Natural killer cell treated with Interleukin-12 subunit alpha and Interleukin-12 subunit beta and Interleukin-15 and Interleukin-18, amount 100 ng/mL, for 72 hours (primary cell): Measurements from ENCODE around the gene IL1R1. TPM values are rescaled to one million over a fixed set of nuclear protein-coding genes. Genes with fewer than 3 reads are reported as not detected.

ENCODE experiments used
- ATAC-seq, 2 donors: fragments of 150-1000 bp; cut with Tn5 transposase in 1 of 2; sonication (Bioruptor Pico), chemical (Tn5 transposase) in 1 of 2; 2 replicates each; pipeline ENCODE4 v1.10.0; 2021
- DNase-seq: peaks from one replicate; pipeline ENCODE4 v3.0.0; 2022; ENCODE audit warnings: low spot score
- H3K27ac Mint-ChIP-seq, 2 donors: 1 replicate in 1 of 2; 2 replicates in 1 of 2; pipeline ENCODE4 v1.8.0; 2022; ENCODE audit warnings: mixed read lengths in 2 of 2, mild to moderate bottlenecking in 1 of 2, moderate library complexity in 1 of 2
- H3K27me3 Mint-ChIP-seq, 2 donors: 1 replicate in 1 of 2; 2 replicates in 1 of 2; pipeline ENCODE4 v1.8.0; 2022; ENCODE audit warnings: mixed read lengths in 2 of 2
- H3K36me3 Mint-ChIP-seq: one replicate; pipeline ENCODE4 v1.8.0; 2022; ENCODE audit warnings: mixed read lengths
- H3K4me1 Mint-ChIP-seq, 2 donors: 1 replicate in 1 of 2; 2 replicates in 1 of 2; pipeline ENCODE4 v1.8.0; 2022; ENCODE audit warnings: low read depth in 2 of 2, mixed read lengths in 2 of 2, mild to moderate bottlenecking in 1 of 2
- H3K4me3 Mint-ChIP-seq: one replicate; pipeline ENCODE4 v1.8.0; 2022; ENCODE audit warnings: mixed read lengths
- H3K9me3 Mint-ChIP-seq: 2 replicates; pipeline ENCODE4 v1.8.0; 2022; ENCODE audit warnings: mixed read lengths
- total RNA-seq, 2 donors: library from RNA; stranded (reverse); gene quantifications; one replicate each; pipeline ENCODE4 v1.2.3, GENCODE V29; 2022

Gene IL1R1
- total RNA-seq, 2 donors from 2014 or later = 0.19 to 0.86 TPM

DNA sequence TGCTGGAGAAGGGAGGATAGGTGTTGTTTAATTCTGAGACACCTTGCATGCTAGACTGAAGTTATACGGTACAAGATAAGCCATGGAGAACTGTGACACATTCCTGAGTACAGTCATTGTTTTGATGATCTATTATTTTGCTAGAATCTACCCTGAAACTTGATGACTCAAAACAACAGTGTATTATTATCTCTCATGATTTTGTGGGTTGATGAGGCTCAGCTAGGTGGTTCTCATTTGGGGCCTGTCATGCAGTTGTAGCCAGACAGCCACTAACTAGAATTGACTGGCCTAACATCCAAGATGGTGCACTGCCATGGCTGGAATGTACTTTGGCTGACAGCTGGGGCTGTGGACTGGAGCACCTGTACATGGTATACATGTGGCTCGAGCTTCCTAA is 5.4 kb upstream of the IL1R1 start:
- ATAC-seq (peak; percentile 46 to 85), DNase-seq (no peak)
- no peaks in the 10 kb centered on the region for H3K9me3 Mint-ChIP-seq
- H3K4me1 Mint-ChIP-seq = peaks cover 22 to 39% of the 10 kb centered on the region in 2 donors
- peaks cover 11% of the 10 kb centered on the region for H3K36me3 Mint-ChIP-seq
- H3K27me3 Mint-ChIP-seq = peaks cover 38 to 55% of the 10 kb centered on the region in 2 donors
- H3K4me3 Mint-ChIP-seq = peak overlapping the region; percentile 26
- peak overlapping the region in 1 of 2 donors; percentile 33 for H3K27ac Mint-ChIP-seq

DNA sequence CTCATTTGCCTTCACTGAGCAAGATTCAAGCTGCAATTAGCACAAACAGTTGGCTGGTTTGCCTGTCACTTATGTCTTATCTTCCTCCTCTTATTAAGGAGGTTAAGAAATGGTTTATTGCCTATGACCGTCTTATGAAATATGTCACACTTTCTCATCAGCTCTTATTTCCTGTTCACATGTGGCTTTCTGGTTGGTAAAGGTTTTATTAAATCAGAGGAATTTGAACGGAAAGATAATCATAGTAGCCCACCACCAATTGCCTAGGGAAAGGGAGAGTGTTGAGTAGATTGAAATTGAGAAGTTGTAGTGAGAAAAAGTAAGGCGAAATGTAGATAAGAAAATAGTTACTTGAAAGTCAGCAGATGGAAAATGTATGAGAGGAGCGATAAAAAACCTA is 4.2 kb upstream of the IL1R1 start:
- peaks cover 27 to 44% of the 10 kb centered on the region in 2 donors for H3K4me1 Mint-ChIP-seq
- DNase-seq (no peak), ATAC-seq (peak; percentile 58 to 75)
- H3K27me3 Mint-ChIP-seq = peaks cover 40 to 56% of the 10 kb centered on the region in 2 donors
- peaks cover 11% of the 10 kb centered on the region for H3K36me3 Mint-ChIP-seq
- H3K27ac Mint-ChIP-seq = peak overlapping the region; percentile 0 to 1
- peak overlapping the region; percentile 25 for H3K4me3 Mint-ChIP-seq
- H3K9me3 Mint-ChIP-seq = no peaks in the 10 kb centered on the region

DNA sequence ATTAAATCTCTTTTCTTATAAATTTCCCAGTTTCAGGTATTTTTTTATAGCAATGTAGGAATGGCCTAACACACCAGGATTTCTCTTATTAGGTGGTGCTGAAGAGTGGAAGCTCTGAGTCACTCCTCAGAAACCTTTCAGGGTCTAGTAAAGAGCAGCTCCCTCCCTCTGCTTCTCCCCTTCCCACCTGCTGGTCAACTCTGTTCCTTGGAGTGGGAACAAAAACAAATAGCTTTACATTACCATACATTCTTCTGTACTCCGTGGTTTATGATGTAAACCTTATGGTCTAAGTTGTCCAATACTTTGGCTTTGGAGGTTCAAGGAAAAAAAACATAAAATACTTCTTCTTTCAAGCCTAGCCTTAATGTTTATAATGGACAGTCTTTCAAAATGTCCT is 2.7 kb upstream of the IL1R1 start:
- H3K4me3 Mint-ChIP-seq = no peak overlapping the region
- H3K4me1 Mint-ChIP-seq = peaks cover 27 to 44% of the 10 kb centered on the region in 2 donors
- DNase-seq (no peak), ATAC-seq (no peak)
- H3K27ac Mint-ChIP-seq = no peak overlapping the region
- H3K9me3 Mint-ChIP-seq = peaks cover 2% of the 10 kb centered on the region
- peaks cover 36 to 67% of the 10 kb centered on the region in 2 donors for H3K27me3 Mint-ChIP-seq
- H3K36me3 Mint-ChIP-seq = peaks cover 14% of the 10 kb centered on the region

DNA sequence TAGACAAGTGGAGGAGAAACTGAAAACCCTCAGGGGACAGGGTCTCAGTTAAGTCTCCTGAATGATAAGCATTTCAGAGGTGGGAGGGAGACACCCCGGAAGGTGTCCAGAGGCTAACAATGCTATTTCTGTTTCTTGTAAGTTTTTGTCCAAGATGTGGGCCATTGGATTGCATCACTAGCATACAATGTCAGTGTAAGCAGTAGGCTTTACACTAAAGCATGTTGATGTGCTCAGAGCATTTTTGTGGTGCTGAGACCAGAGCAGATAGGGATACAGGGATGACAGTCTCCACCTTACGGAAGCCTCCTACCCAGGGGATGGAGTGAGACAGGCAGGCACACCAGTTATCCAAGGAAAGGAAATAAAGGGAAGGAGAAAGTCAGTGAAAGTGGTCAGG is 2.2 kb upstream of the IL1R1 start:
- ATAC-seq (no peak), DNase-seq (no peak)
- H3K9me3 Mint-ChIP-seq = peaks cover 5% of the 10 kb centered on the region
- peaks cover 19% of the 10 kb centered on the region for H3K36me3 Mint-ChIP-seq
- H3K27me3 Mint-ChIP-seq = peaks cover 39 to 72% of the 10 kb centered on the region in 2 donors
- no peak overlapping the region for H3K27ac Mint-ChIP-seq
- H3K4me3 Mint-ChIP-seq = peak overlapping the region; percentile 28
- peaks cover 27 to 44% of the 10 kb centered on the region in 2 donors for H3K4me1 Mint-ChIP-seq

DNA sequence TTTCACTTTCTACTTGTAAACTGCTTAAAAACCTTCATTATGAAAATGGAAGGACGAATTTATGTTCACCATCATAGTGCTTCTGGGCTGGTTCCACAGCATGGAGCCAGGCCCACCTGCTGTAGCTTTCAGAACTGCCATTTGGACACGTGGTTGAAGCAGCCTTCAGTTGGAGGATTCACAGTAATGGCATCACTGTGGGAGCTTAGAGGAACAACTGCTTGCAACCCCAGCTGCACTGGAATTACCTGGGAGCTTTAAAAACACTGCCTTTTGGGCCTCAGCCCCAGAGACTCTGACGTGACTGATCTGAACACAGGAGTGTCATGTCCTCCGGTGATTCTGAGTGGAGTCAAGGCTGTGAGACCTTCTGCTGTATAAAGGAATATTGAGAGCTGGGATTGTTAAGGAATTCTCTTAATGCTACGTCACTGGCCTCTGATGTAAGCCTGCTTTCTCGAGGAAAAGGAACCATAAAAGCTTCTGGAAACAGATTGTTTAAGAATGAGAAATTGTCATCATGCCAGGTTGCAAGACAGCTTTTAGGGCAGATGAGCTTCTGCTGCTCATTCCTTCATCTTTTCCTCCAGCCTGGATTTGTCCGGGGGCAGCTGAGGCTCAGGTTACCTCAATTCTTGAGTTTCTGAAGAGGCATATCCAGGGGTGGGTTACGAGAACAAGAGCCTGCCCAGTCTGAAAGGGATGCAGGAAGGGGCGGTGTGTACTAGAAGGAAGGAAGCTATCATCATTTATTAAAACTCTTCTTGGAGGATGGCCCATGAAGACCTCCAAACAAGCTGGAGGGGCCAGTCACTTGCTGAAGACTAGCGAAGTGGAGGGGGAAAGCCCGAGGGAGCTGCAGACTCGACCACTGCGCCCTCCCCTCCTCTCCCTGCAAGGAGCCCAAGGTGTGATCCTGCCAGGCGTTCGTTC is 1.3 kb upstream of the IL1R1 start:
- peaks cover 25% of the 10 kb centered on the region for H3K36me3 Mint-ChIP-seq
- H3K4me1 Mint-ChIP-seq = peaks cover 27 to 44% of the 10 kb centered on the region in 2 donors
- H3K4me3 Mint-ChIP-seq = peak overlapping the region; percentile 49
- peaks cover 11% of the 10 kb centered on the region for H3K9me3 Mint-ChIP-seq
- no peak overlapping the region for H3K27ac Mint-ChIP-seq
- ATAC-seq (no peak), DNase-seq (no peak)
- peaks cover 42 to 76% of the 10 kb centered on the region in 2 donors for H3K27me3 Mint-ChIP-seq

DNA sequence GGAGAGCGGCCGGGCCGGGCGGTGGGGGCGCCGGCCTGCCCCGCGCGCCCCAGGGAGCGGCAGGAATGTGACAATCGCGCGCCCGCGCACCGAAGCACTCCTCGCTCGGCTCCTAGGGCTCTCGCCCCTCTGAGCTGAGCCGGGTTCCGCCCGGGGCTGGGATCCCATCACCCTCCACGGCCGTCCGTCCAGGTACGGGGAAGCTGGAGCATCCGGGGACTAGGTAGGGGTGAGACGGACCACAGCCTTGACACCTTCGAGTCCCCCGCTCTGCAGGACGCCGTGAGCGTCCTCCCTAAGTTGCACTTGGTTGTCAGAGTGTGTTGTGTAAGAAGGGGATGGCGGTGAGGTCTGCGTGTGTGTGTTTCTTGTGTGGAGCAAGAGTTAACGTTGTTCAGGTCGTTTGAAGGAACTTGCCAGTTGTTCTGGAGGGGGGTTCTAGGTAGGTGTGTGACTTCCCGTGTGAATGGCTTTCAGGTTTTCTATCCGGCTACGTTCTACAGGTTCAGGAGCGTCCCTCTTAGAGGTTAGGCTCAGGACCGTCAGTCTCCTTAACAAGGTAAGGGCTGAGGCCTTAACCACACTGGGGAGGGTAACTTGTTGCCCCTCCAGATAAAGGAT is 393 bp downstream of the IL1R1 start:
- Mint-ChIP-seq H3K27ac (no peak overlapping the region), H3K36me3 (peaks cover 31% of the 10 kb centered on the region), H3K27me3 (peaks cover 41 to 74% of the 10 kb centered on the region in 2 donors), H3K4me3 (peak overlapping the region; percentile 57), H3K4me1 (peaks cover 20 to 34% of the 10 kb centered on the region in 2 donors), H3K9me3 (peaks cover 23% of the 10 kb centered on the region)
- ATAC-seq = peak; percentile 37 to 56
- no peak for DNase-seq

DNA sequence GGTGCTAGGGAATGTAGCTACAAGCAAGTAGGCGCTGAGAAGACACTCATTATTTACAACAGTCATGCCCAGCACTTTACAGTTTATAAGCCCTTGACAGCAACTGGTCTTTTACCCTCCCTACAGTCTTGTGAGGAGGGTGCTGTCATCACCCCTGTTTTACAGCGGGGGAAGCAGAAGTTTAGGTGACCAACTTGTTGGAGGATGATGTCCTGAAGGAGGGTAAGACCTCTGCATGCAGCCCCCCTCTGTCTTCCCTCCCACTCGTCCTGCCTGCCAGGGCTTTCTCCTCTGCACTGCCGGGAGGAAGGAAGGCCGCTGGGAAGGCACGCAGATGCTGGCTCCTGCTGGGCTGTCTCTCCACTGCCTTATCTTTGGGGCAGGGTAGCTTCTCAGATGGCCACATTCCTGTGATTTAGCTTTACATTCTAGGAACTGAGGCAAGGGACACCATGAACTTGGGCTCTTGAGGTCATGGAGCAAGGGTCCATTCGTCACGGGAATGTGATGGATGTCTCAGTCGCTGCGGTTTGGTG is 972 bp downstream of the IL1R1 start:
- no peak for ATAC-seq

DNA sequence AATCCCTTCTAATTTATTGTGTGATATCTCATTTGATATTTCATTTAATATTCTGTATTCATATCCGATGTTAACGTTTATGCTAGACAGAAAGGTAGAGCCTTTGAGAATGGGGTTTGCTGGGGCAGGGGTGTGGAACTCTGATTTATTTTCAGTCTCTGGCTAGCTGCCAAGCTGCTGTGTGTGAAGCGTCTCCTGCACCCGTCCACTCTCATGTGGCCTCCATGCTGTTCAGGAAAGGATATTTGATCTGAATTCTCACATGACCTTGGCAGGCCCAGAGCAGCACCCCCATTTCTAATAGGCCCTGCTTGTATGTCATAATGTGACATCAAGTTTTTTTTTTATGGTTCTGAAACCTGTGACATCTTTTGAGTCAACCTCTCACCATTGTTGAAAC is 1.6 kb downstream of the IL1R1 start:
- Mint-ChIP-seq H3K27ac (no peak overlapping the region), H3K4me3 (no peak overlapping the region), H3K27me3 (peaks cover 50 to 64% of the 10 kb centered on the region in 2 donors), H3K9me3 (peaks cover 29% of the 10 kb centered on the region), H3K36me3 (peaks cover 38% of the 10 kb centered on the region), H3K4me1 (peaks cover 15 to 24% of the 10 kb centered on the region in 2 donors)
- no peak for DNase-seq
- ATAC-seq = no peak

More for the DNA sequence above, 972 bp downstream of the IL1R1 start:
- Mint-ChIP-seq H3K4me3 (peak overlapping the region; percentile 57), H3K9me3 (peaks cover 24% of the 10 kb centered on the region), H3K27ac (no peak overlapping the region), H3K4me1 (peaks cover 18 to 30% of the 10 kb centered on the region in 2 donors), H3K27me3 (peaks cover 45 to 69% of the 10 kb centered on the region in 2 donors), H3K36me3 (peaks cover 32% of the 10 kb centered on the region)
- no peak for DNase-seq

DNA sequence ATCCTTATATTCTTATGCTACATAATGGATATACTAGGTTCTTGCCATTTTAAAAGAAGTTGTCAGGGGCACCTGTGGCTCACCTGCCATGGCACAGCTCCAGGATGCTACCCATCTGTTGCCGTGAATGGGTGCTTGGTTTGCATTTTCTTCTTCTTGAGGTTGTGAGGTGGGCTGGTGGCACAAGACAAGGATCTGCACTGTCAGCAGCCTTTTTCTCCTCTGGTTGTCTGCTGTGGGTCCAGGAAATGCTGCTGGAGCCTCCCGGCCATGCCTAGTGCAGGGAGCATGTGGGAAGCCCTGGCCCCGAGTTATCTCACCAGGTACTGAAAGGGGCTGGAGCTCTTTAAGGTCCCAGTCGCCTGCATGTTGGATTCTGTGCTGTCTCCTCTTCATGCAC is 2.6 kb downstream of the IL1R1 start:
- no peak for ATAC-seq
- peaks cover 15% of the 10 kb centered on the region in 2 donors for H3K4me1 Mint-ChIP-seq

DNA sequence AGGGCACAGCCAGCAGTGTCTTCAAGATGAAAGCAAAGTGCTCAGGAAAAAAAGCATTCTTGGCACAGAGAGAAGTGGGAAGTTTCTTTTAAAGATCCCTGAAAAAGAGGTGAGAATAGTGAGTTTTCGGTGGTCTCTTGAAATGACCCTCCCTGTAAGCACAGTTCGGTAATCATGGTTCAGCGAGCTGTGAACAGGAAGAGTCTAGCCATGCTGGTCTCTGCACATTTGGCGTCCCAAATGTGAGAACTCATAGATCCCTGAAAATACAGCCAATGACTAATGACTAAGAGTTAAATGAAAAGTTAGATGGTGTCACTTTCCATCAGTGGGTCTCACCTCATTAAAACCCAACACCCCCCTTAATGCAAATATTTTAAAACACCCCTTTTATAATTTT is 3.4 kb downstream of the IL1R1 start:
- no peak overlapping the region for H3K4me3 Mint-ChIP-seq
- ATAC-seq (no peak), DNase-seq (no peak)
- H3K36me3 Mint-ChIP-seq = peaks cover 34% of the 10 kb centered on the region
- H3K4me1 Mint-ChIP-seq = peaks cover 10 to 15% of the 10 kb centered on the region in 2 donors
- H3K27ac Mint-ChIP-seq = no peak overlapping the region
- H3K9me3 Mint-ChIP-seq = peaks cover 31% of the 10 kb centered on the region
- peaks cover 40 to 46% of the 10 kb centered on the region in 2 donors for H3K27me3 Mint-ChIP-seq

More for the DNA sequence above, 2.6 kb downstream of the IL1R1 start:
- DNase-seq = no peak
- no peak overlapping the region for H3K4me3 Mint-ChIP-seq
- peaks cover 31% of the 10 kb centered on the region for H3K9me3 Mint-ChIP-seq
- H3K27ac Mint-ChIP-seq = no peak overlapping the region
- H3K36me3 Mint-ChIP-seq = peaks cover 40% of the 10 kb centered on the region
- peaks cover 47 to 55% of the 10 kb centered on the region in 2 donors for H3K27me3 Mint-ChIP-seq

DNA sequence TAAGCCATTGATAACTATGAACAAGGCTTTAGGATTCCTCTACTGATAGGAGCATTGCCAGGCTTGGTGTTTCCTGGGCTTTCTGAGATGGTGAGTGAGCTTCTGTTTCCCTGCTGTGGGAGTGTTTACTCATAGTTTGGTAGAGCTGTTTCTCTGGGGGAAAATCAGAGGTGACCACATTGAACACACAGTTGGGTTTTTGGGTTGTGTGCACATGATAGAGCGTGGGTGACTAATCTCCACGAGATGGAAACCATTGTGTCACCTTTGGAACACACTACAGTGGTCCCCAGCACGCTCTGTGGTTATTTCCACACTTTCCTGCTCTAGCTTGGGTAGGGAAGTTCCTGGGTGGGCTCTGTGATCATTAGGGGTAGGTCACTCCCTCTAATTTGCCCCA is 5.4 kb downstream of the IL1R1 start:
- Mint-ChIP-seq H3K27me3 (peaks cover 30 to 32% of the 10 kb centered on the region in 2 donors), H3K4me1 (peaks cover 9 to 13% of the 10 kb centered on the region in 2 donors), H3K4me3 (no peak overlapping the region), H3K36me3 (peaks cover 34% of the 10 kb centered on the region), H3K9me3 (peaks cover 31% of the 10 kb centered on the region), H3K27ac (peak overlapping the region in 1 of 2 donors; percentile 39)
- DNase-seq (no peak), ATAC-seq (peak; percentile 45 to 75)

DNA sequence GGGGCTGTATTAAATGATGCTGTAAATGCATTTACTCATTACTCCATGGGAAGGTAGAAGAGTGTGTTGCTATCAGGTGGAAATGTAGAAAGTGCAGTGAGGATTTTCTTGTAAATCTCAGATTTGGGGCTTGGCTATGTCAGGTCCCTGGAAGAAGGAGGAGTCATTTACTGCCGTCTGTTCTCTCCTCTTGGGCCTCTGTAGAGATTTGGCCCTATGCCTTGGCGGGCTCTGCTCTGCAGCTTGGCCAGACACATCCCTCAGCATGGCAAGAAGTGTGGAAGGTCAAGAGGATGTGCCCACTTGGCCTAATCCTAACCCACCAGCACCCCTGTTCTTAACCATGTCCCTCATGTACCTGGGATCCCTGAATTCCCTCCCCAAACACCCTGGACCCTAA is 6.7 kb downstream of the IL1R1 start:
- Mint-ChIP-seq H3K36me3 (peaks cover 34% of the 10 kb centered on the region), H3K27me3 (peaks cover 24 to 29% of the 10 kb centered on the region in 2 donors), H3K4me3 (no peak overlapping the region), H3K9me3 (peaks cover 31% of the 10 kb centered on the region), H3K4me1 (peaks cover 6 to 9% of the 10 kb centered on the region in 2 donors), H3K27ac (no peak overlapping the region)
- DNase-seq (no peak), ATAC-seq (no peak)

DNA sequence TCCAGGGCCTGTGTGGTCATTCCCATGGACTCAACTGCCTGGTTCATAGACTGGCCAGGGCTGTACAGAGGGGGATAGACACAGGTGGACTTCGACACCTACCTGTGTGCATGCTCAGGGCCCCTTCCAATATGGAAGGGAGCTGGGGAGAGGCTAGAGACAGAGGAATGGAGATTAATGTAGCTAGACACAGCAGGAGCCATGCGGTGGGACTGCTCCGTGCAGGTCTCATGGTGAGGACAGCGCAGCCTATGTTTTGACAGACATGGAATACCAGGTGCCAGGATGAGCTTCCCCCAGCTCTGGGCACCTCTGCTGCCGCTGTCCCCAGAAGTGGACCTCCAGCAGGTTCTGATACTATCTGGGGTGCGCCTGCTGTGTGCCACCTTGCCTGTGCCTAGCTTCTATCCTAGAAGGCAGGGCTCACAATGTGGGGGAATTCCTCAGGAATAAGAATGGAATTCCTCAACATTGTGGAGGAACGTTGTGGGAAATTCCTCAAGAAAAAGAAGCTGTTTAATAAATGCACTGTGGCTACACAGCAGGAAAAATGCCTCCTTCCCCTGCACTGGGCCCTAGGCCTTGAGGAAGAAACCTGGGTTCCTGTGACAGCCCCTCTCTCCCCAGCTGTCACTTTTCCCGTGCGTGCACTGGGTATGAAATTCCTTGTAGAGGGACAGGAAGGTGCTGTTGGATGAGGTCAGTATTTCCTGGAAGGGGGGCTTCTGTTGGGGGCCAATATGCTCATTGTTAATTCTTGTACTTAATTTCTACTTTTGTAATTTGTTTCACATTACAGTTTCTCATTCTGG is 7.3 kb downstream of the IL1R1 start:
- peaks cover 18 to 32% of the 10 kb centered on the region in 2 donors for H3K27me3 Mint-ChIP-seq
- no peak for DNase-seq
- no peak for ATAC-seq
- no peak overlapping the region for H3K4me3 Mint-ChIP-seq
- H3K27ac Mint-ChIP-seq = no peak overlapping the region
- H3K4me1 Mint-ChIP-seq = peaks cover 6 to 9% of the 10 kb centered on the region in 2 donors
- peaks cover 31% of the 10 kb centered on the region for H3K36me3 Mint-ChIP-seq
- H3K9me3 Mint-ChIP-seq = peaks cover 29% of the 10 kb centered on the region
